HCT116 (cell line): Measurements from ENCODE around the gene TRDN. TPM values are rescaled to one million over a fixed set of nuclear protein-coding genes. Genes with fewer than 3 reads are reported as not detected.

Experiments used
- ATAC-seq: fragments of 200-7000 bp; cut with Tn5 transposase; 2 replicates; pipeline ENCODE4 v1.9.1; 2020; ENCODE audit warnings: mild to moderate bottlenecking, moderate library complexity
- BruUV-seq: library from RNA; stranded (reverse); fragments of 400-500 nt; replicated peaks from 2 replicates; lab custom pipeline; 2021; lab: Mats Ljungman, UMichigan
- CTCF ChIA-PET: fragments of 300-600 bp; sonication (Branson Sonifier 250); formaldehyde crosslinking; loops from one replicate; lab custom pipeline; 2021; ENCODE audit warnings: antibody characterized with exemption; lab: Charles Lee
- POLR2A ChIA-PET: fragments of 300-600, 350-600 bp; sonication (Branson Sonifier 250); formaldehyde crosslinking; loops from one replicate; lab custom pipeline; 2021; ENCODE audit warnings: antibody characterized with exemption; lab: Charles Lee
- RAD21 ChIA-PET, 2 experiments: fragments of 300-600 bp; sonication (Branson Sonifier 250); formaldehyde crosslinking; loops; one replicate each; lab custom pipeline; 2023; ENCODE audit warnings: low total read pairs in 2 of 2; ENCODE audit not compliant: uncharacterized antibody in 2 of 2, unreplicated experiment in 2 of 2, low non-redundant PET in 1 of 2; lab: Charles Lee
- DNase-seq: peaks from one replicate; pipeline ENCODE4 v3.0.0-alpha.2; 2010; ENCODE audit warnings: low read depth, low spot score
- H2AFZ ChIP-seq: fragments of 200-600 bp; shearing (Covaris generic), sonication (generic); 2 replicates; pipeline ENCODE4 v1.6.1; 2017; ENCODE audit warnings: low read depth, mixed run types, mixed read lengths, antibody characterized with exemption, low read length; ENCODE audit not compliant: poor library complexity, severe bottlenecking
- H3K27ac ChIP-seq: 2 replicates; pipeline ENCODE4 v1.5.1; 2012; ENCODE audit warnings: low read depth, low read length
- H3K27me3 ChIP-seq: fragments of 200-600 bp; sonication (generic); 2 replicates; pipeline ENCODE4 v1.6.1; 2016; ENCODE audit warnings: mixed run types, low read length, mixed read lengths; ENCODE audit not compliant: insufficient read depth
- H3K36me3 ChIP-seq, 2 experiments: fragments of 200-500 bp in 1 of 2; fragments of 200-600 bp in 1 of 2; sonication (Bioruptor generic) in 1 of 2; sonication (generic) in 1 of 2; 2 replicates each; pipeline versions ENCODE4 v1.5.1 to v1.6.1; 2014 to 2016; ENCODE audit warnings: low read length in 2 of 2, inconsistent platforms in 1 of 2, mixed read lengths in 1 of 2, mixed run types in 1 of 2; ENCODE audit not compliant: insufficient read depth in 2 of 2, control insufficient read depth in 1 of 2
- H3K4me1 ChIP-seq, 2 experiments: fragments of 200-600 bp in 1 of 2; sonication (generic) in 1 of 2; 2 replicates each; pipeline versions ENCODE4 v1.5.1 to v1.6.1; 2012 to 2017; ENCODE audit warnings: low read length in 2 of 2, inconsistent platforms in 1 of 2, mild to moderate bottlenecking in 1 of 2, mixed read lengths in 1 of 2, mixed run types in 1 of 2, moderate library complexity in 1 of 2; ENCODE audit not compliant: insufficient read depth in 2 of 2, control insufficient read depth in 1 of 2
- H3K4me2 ChIP-seq: fragments of 200-600 bp; sonication (generic); 2 replicates; pipeline ENCODE4 v1.6.1; 2017; ENCODE audit warnings: mixed run types, low read length, mixed read lengths
- H3K4me3 ChIP-seq, 2 experiments: fragments of 200-600 bp in 1 of 2; sonication (generic) in 1 of 2; replicated peaks in 1 of 2; 2 replicates each; pipeline ENCODE4 v1.5.1; 2011 to 2016; ENCODE audit warnings: low read length in 2 of 2, control low read depth in 1 of 2, low read depth in 1 of 2, mild to moderate bottlenecking in 1 of 2, mixed read lengths in 1 of 2, mixed run types in 1 of 2
- H3K79me2 ChIP-seq: fragments of 200-600 bp; sonication (generic); 2 replicates; pipeline ENCODE4 v1.6.1; 2017; ENCODE audit warnings: mild to moderate bottlenecking, mixed run types, low read length, moderate library complexity, mixed read lengths; ENCODE audit not compliant: insufficient read depth
- H3K9ac ChIP-seq: fragments of 200-600 bp; sonication (generic); 2 replicates; pipeline ENCODE4 v1.6.1; 2016; ENCODE audit warnings: low read length, mixed read lengths
- H3K9me2 ChIP-seq: fragments of 200-600 bp; sonication (generic), shearing (Covaris generic); 2 replicates; pipeline ENCODE4 v1.6.1; 2017; ENCODE audit warnings: mixed run types, mild to moderate bottlenecking, moderate library complexity; ENCODE audit not compliant: insufficient read depth
- H3K9me3 ChIP-seq, 2 experiments: fragments of 200-500 bp in 1 of 2; fragments of 200-600 bp in 1 of 2; sonication (Bioruptor generic) in 1 of 2; sonication (generic) in 1 of 2; 2 replicates each; pipeline ENCODE4 v1.6.1; 2014 to 2017; ENCODE audit warnings: low read length in 2 of 2, mixed read lengths in 2 of 2, inconsistent platforms in 1 of 2, low read depth in 1 of 2, mild to moderate bottlenecking in 1 of 2, mixed run types in 1 of 2, moderate library complexity in 1 of 2; ENCODE audit not compliant: control insufficient read depth in 1 of 2, insufficient read depth in 1 of 2
- H4K20me1 ChIP-seq: fragments of 200-600 bp; sonication (generic), shearing (Covaris generic); 2 replicates; pipeline ENCODE4 v1.6.1; 2017; ENCODE audit warnings: mixed run types, mild to moderate bottlenecking, moderate library complexity; ENCODE audit not compliant: insufficient read depth
- ZBTB33 ChIP-seq: IDR thresholded peaks from 2 replicates; pipeline ENCODE4 v1.6.1; 2011; ENCODE audit warnings: mild to moderate bottlenecking, low read length, moderate library complexity; ENCODE audit not compliant: insufficient replicate concordance; ENCODE audit errors: extremely low read depth
- ZNF274 ChIP-seq: fragments of 200-500 bp; sonication (Bioruptor generic); IDR thresholded peaks from 2 replicates; pipeline ENCODE4 v1.6.1; 2014; ENCODE audit warnings: mild to moderate bottlenecking, low read depth, low read length, inconsistent platforms
- intact Hi-C: fragments of 100-400 bp; cut with micrococcal nuclease; formaldehyde crosslinking; loops from 2 replicates; pipeline ENCODE4 v1.10.0; 2022
- total RNA-seq: library from RNA; stranded (reverse); gene quantifications from one replicate; pipeline ENCODE4 v1.2.1, GENCODE V29; 2021; ENCODE audit not compliant: unreplicated experiment
- TF ChIP-seq, protein P1 (sequence below): IDR thresholded peaks from 2 replicates; pipeline ENCODE4 v1.6.1; 2012; ENCODE audit warnings: low read depth

TRDN gene
- total RNA-seq, 1 experiment from 2014 or later = not detected

GRCh38 chr6:123619156-123619555 is 17.6 kb downstream of the TRDN start (continued):
- TF ChIP-seq, protein P1, sequence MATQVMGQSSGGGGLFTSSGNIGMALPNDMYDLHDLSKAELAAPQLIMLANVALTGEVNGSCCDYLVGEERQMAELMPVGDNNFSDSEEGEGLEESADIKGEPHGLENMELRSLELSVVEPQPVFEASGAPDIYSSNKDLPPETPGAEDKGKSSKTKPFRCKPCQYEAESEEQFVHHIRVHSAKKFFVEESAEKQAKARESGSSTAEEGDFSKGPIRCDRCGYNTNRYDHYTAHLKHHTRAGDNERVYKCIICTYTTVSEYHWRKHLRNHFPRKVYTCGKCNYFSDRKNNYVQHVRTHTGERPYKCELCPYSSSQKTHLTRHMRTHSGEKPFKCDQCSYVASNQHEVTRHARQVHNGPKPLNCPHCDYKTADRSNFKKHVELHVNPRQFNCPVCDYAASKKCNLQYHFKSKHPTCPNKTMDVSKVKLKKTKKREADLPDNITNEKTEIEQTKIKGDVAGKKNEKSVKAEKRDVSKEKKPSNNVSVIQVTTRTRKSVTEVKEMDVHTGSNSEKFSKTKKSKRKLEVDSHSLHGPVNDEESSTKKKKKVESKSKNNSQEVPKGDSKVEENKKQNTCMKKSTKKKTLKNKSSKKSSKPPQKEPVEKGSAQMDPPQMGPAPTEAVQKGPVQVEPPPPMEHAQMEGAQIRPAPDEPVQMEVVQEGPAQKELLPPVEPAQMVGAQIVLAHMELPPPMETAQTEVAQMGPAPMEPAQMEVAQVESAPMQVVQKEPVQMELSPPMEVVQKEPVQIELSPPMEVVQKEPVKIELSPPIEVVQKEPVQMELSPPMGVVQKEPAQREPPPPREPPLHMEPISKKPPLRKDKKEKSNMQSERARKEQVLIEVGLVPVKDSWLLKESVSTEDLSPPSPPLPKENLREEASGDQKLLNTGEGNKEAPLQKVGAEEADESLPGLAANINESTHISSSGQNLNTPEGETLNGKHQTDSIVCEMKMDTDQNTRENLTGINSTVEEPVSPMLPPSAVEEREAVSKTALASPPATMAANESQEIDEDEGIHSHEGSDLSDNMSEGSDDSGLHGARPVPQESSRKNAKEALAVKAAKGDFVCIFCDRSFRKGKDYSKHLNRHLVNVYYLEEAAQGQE = no peak

DNA sequence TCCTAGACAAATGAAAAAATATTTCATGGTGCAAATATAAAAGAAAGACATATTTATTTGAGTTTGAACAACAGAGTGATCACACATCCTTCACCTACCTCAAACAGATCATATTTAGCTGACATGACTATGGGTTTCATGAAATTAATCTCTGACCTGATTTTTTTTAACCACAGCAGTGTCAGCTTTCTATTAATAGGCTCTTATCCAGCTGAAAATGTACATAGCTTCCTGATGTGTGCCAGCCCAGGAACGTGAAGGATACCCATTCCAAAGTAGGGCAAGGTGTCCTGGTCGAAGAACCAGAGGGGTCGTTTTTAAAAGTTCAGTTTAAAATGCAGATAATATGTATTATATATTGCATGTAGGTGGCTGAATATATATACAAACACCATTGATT is 19.8 kb downstream of the TRDN start:
- Histone ChIP-seq H3K9me3 (no peaks in the 10 kb centered on the region), H2AFZ (no peak overlapping the region), H3K36me3 (no peaks in the 10 kb centered on the region), H3K9me2 (no peaks in the 10 kb centered on the region), H3K4me2 (no peak overlapping the region), H3K4me3 (no peak overlapping the region), H3K4me1 (no peaks in the 10 kb centered on the region), H4K20me1 (no peaks in the 10 kb centered on the region), H3K27ac (no peak overlapping the region), H3K9ac (no peak overlapping the region), H3K27me3 (0 out of 2 replicates have a peak, but pooled peaks cover 4% of the 10 kb centered on the region), H3K79me2 (no peaks in the 10 kb centered on the region)
- no peak for ATAC-seq
- ChIA-PET POLR2A (no interaction called here), RAD21 (no interaction called here), CTCF (no interaction called here)
- intact Hi-C loops = no loop called here
- TF ChIP-seq ZBTB33 = no peak
- TF ChIP-seq ZNF274 = no peak
- no TSS peak for BruUV-seq
- DNase-seq = no peak
